ENCODE results near the gene CCDC24.

CCDC24 gene

DNA sequence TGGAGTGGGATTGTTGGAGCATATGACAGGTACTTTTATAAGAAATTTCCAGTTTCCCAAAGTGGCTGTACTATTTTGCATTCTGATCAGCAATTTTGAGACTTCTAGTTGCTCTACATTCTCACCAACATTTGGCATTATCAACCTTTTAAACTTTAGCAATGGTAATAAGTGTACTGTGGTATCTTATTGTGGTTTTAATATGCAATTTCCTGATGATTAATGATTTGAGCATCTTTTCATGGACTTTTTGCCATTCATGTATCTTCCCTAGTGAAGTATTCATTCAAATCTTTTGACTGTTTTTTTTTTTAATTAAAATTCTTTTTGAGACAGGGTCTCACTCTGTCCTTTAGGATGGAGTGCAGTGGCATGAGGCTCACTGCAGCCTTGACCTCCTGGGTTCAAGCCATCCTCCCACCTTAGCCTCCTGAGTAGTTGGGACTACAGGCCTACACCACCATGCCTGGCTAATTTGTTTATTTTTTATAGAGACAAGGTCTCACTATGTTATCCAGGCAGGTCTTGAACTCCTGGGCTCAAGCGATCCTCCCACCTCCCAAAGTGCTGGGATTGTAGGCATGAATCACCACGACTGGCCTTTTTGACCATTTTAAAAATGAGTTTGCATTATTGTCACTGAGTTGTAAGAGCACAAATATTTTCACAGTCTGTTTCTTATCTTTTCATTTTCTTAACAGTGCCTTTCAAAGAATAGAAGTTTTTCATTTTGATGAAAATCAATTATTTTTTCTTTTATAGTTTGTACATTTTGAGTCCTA is 47.7 kb downstream of the CCDC24 start:
- Histone ChIP-seq H2BK120ac (ENCODE audit: low read depth, low read length) (no peak overlapping the region), H2BK15ac (ENCODE audit: low read length) (no peak overlapping the region), H2BK12ac (ENCODE audit: low read length) (no peak overlapping the region), H2AFZ (ENCODE audit: low read length) (no peak overlapping the region), H3K9me3 (replicated peaks in 1 of 2; ENCODE audit: control insufficient read depth in 2 of 2, insufficient read depth in 1 of 2, low read depth in 1 of 2, low read length in 2 of 2) (peaks cover 0 to 1% of the 10 kb centered on the region in 2 donors), H3K27ac (replicated peaks; ENCODE audit: low read length) (no peak overlapping the region), H3K23ac (ENCODE audit: low read depth, low read length, poor library complexity) (no peak overlapping the region), H3K4me3 (ENCODE audit: low read length in 2 of 2) (no peak overlapping the region), H4K91ac (ENCODE audit: low read depth, low read length, poor library complexity) (no peak overlapping the region), H2BK5ac (ENCODE audit: low read length) (no peak overlapping the region), H2AK5ac (ENCODE audit: low read depth, low read length) (no peak overlapping the region), H3K79me1 (ENCODE audit: low read depth, low read length) (peaks cover 2% of the 10 kb centered on the region), H3K27me3 (ENCODE audit: control insufficient read depth in 3 of 3, insufficient read depth in 3 of 3, low read depth in 1 of 3, low read length in 3 of 3) (peaks cover 0 to 6% (median 0%) of the 10 kb centered on the region in 3 experiments), H3K36me3 (replicated peaks in 1 of 2; ENCODE audit: control insufficient read depth in 2 of 2, insufficient read depth in 2 of 2, low read length in 2 of 2) (no peaks in the 10 kb centered on the region), H3K9ac (ENCODE audit: low read depth, low read length, poor library complexity) (no peak overlapping the region), H3K18ac (ENCODE audit: low read length) (no peak overlapping the region), H4K8ac (ENCODE audit: low read depth, low read length) (no peak overlapping the region), H3K4ac (ENCODE audit: low read length) (no peak overlapping the region), H3K4me2 (ENCODE audit: insufficient read depth, low read length, poor library complexity, severe bottlenecking) (no peak overlapping the region), H3K4me1 (ENCODE audit: control insufficient read depth in 2 of 2, insufficient read depth in 1 of 2, low read depth in 1 of 2, low read length in 2 of 2) (peaks cover 1 to 5% of the 10 kb centered on the region in 2 donors), H3K14ac (ENCODE audit: low read length) (no peak overlapping the region)
- no CpG with 5 or more reads among the region's 2 CpGs for WGBS, 2 donors (ENCODE audit: extremely low coverage in 2 of 2, insufficient read length in 2 of 2, insufficient replicate concordance in 1 of 2)
- DNase-seq (ENCODE audit: low spot score): no peak

DNA sequence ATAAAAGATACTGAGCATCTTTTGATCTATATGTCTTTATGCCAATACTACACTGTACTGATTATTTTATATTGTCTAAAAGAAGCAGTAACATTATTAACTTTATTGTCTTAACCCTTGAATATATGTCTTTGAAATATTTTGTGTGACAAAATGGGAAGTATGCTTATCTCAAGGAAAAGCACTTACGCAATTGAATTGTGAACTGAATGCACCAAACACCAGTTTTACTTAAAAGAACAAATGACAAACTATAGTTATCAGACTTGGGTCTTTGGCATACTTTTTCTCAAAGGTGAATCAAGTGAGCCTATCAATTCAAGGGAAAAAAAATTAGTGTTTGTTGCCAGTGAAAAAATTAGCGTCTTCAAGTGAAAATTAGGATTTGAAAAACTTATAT is 49.0 kb downstream of the CCDC24 start:
- no peak overlapping the region for H4K8ac ChIP-seq (ENCODE audit: low read depth, low read length)
- no peak for DNase-seq (ENCODE audit: low spot score)
- H2BK15ac ChIP-seq (ENCODE audit: low read length): no peak overlapping the region
- no peak overlapping the region for H3K4me2 ChIP-seq (ENCODE audit: insufficient read depth, low read length, poor library complexity, severe bottlenecking)
- H2AK5ac ChIP-seq (ENCODE audit: low read depth, low read length): no peak overlapping the region
- H3K23ac ChIP-seq (ENCODE audit: low read depth, low read length, poor library complexity): no peak overlapping the region
- no peak overlapping the region for H2BK5ac ChIP-seq (ENCODE audit: low read length)
- WGBS, 2 donors (ENCODE audit: extremely low coverage in 2 of 2, insufficient read length in 2 of 2, insufficient replicate concordance in 1 of 2): no CpG with 5 or more reads among the region's 2 CpGs
- no peak overlapping the region for H3K14ac ChIP-seq (ENCODE audit: low read length)
- H2AFZ ChIP-seq (ENCODE audit: low read length): no peak overlapping the region
- H3K36me3 ChIP-seq (replicated peaks in 1 of 2; ENCODE audit: control insufficient read depth in 2 of 2, insufficient read depth in 2 of 2, low read length in 2 of 2): no peaks in the 10 kb centered on the region
- no peak overlapping the region for H2BK12ac ChIP-seq (ENCODE audit: low read length)
- H3K27ac ChIP-seq (replicated peaks; ENCODE audit: low read length): no peak overlapping the region
- H3K4me1 ChIP-seq (ENCODE audit: control insufficient read depth in 2 of 2, insufficient read depth in 1 of 2, low read depth in 1 of 2, low read length in 2 of 2): peaks cover 1 to 5% of the 10 kb centered on the region in 2 donors
- no peak overlapping the region for H3K18ac ChIP-seq (ENCODE audit: low read length)
- H3K4ac ChIP-seq (ENCODE audit: low read length): no peak overlapping the region
- peaks cover 0 to 1% of the 10 kb centered on the region in 2 donors for H3K9me3 ChIP-seq (replicated peaks in 1 of 2; ENCODE audit: control insufficient read depth in 2 of 2, insufficient read depth in 1 of 2, low read depth in 1 of 2, low read length in 2 of 2)
- H4K91ac ChIP-seq (ENCODE audit: low read depth, low read length, poor library complexity): no peak overlapping the region
- H2BK120ac ChIP-seq (ENCODE audit: low read depth, low read length): no peak overlapping the region
- H3K4me3 ChIP-seq (ENCODE audit: low read length in 2 of 2): no peak overlapping the region
- H3K79me1 ChIP-seq (ENCODE audit: low read depth, low read length): peaks cover 2% of the 10 kb centered on the region
- H3K9ac ChIP-seq (ENCODE audit: low read depth, low read length, poor library complexity): no peak overlapping the region
- H3K27me3 ChIP-seq (ENCODE audit: control insufficient read depth in 3 of 3, insufficient read depth in 3 of 3, low read depth in 1 of 3, low read length in 3 of 3): peaks cover 0 to 14% (median 0%) of the 10 kb centered on the region in 3 experiments

DNA sequence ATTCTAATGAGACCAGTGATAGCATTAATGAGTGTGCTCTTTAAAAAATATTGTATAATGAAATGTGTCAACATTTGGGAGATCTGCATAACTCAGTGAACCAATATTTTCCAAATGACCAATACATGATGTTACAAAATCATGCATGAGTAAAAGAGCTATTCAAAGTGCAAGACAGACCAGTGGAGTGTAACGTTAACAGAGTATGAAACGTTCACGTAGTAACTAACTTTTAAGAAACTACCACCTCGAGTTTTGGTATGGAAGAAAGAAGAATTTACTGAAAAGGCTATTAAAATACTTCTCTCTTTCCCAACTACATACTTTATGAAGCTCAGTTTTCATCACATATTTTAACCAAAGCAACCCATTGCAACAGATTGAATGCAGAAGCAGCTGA is 49.4 kb downstream of the CCDC24 start:
- no peak overlapping the region for H4K8ac ChIP-seq (ENCODE audit: low read depth, low read length)
- H2AFZ ChIP-seq (ENCODE audit: low read length): no peak overlapping the region
- H3K9ac ChIP-seq (ENCODE audit: low read depth, low read length, poor library complexity): no peak overlapping the region
- H3K36me3 ChIP-seq (replicated peaks in 1 of 2; ENCODE audit: control insufficient read depth in 2 of 2, insufficient read depth in 2 of 2, low read length in 2 of 2): no peaks in the 10 kb centered on the region
- no peak overlapping the region for H3K23ac ChIP-seq (ENCODE audit: low read depth, low read length, poor library complexity)
- H3K4me1 ChIP-seq (ENCODE audit: control insufficient read depth in 2 of 2, insufficient read depth in 1 of 2, low read depth in 1 of 2, low read length in 2 of 2): peaks cover 1 to 5% of the 10 kb centered on the region in 2 donors
- H3K4me3 ChIP-seq (ENCODE audit: low read length in 2 of 2): no peak overlapping the region
- H4K91ac ChIP-seq (ENCODE audit: low read depth, low read length, poor library complexity): no peak overlapping the region
- no peak overlapping the region for H3K4ac ChIP-seq (ENCODE audit: low read length)
- no CpG with 5 or more reads among the region's 4 CpGs for WGBS, 2 donors (ENCODE audit: extremely low coverage in 2 of 2, insufficient read length in 2 of 2, insufficient replicate concordance in 1 of 2)
- no peak overlapping the region for H2BK15ac ChIP-seq (ENCODE audit: low read length)
- no peak overlapping the region for H2BK120ac ChIP-seq (ENCODE audit: low read depth, low read length)
- no peak overlapping the region for H2BK12ac ChIP-seq (ENCODE audit: low read length)
- H3K79me1 ChIP-seq (ENCODE audit: low read depth, low read length): peaks cover 2% of the 10 kb centered on the region
- no peak overlapping the region for H3K27ac ChIP-seq (replicated peaks; ENCODE audit: low read length)
- peaks cover 0 to 1% of the 10 kb centered on the region in 2 donors for H3K9me3 ChIP-seq (replicated peaks in 1 of 2; ENCODE audit: control insufficient read depth in 2 of 2, insufficient read depth in 1 of 2, low read depth in 1 of 2, low read length in 2 of 2)
- no peak overlapping the region for H3K4me2 ChIP-seq (ENCODE audit: insufficient read depth, low read length, poor library complexity, severe bottlenecking)
- no peak overlapping the region for H3K14ac ChIP-seq (ENCODE audit: low read length)
- no peak overlapping the region for H2BK5ac ChIP-seq (ENCODE audit: low read length)
- no peak overlapping the region for H2AK5ac ChIP-seq (ENCODE audit: low read depth, low read length)
- no peak for DNase-seq (ENCODE audit: low spot score)
- peaks cover 0 to 13% (median 0%) of the 10 kb centered on the region in 3 experiments for H3K27me3 ChIP-seq (ENCODE audit: control insufficient read depth in 3 of 3, insufficient read depth in 3 of 3, low read depth in 1 of 3, low read length in 3 of 3)
- H3K18ac ChIP-seq (ENCODE audit: low read length): no peak overlapping the region

DNA sequence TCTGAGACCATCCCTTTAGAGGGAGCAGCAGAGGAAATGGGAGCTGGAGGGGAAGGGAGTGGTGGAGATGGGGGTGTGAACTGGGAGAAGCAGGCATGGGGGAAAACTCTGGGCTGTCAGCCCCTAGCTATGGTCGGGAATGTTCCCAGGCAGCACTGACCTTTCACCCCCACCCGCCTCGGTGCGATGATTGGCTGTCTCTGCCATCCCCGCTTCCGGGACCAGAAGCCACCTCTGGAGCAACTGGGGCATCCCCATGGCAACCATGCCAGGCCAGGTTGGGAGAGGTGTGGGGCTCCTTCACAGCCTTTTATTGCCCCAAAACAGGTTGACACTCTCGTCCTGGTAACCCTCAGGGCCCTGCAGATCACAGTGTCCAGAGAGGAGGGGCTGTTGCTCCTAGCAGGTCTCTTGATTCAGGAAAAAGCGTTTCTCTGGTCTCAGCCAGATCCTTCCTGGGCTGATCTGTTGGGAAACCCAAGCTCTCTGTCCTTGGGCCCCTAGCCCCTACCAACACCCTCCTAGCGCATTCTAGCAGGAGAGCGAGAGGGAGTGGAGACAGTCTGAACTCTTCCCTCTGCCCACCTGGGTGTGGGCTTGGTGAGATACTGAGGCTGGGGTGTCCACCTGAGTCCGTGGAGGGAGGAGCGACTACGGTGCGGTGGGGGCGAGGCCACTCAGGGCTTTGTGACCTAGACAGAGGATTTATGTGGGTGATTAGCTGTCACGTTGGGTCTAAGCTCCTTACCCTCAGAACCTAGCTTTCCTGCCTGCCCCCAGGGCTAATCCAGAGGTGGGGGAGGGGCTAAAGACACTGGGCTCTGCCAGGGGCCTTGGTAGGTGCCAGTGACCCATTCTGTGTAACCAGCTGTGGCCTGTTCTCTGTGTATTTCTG is 52.0 kb downstream of the CCDC24 start:
- H3K23ac ChIP-seq (ENCODE audit: low read depth, low read length, poor library complexity): no peak overlapping the region
- H3K14ac ChIP-seq (ENCODE audit: low read length): no peak overlapping the region
- no peaks in the 10 kb centered on the region for H3K36me3 ChIP-seq (replicated peaks in 1 of 2; ENCODE audit: control insufficient read depth in 2 of 2, insufficient read depth in 2 of 2, low read length in 2 of 2)
- H3K9ac ChIP-seq (ENCODE audit: low read depth, low read length, poor library complexity): no peak overlapping the region
- H2BK5ac ChIP-seq (ENCODE audit: low read length): no peak overlapping the region
- no peak overlapping the region for H2BK12ac ChIP-seq (ENCODE audit: low read length)
- H2BK120ac ChIP-seq (ENCODE audit: low read depth, low read length): no peak overlapping the region
- no peak overlapping the region for H2AFZ ChIP-seq (ENCODE audit: low read length)
- no peak overlapping the region for H3K4me2 ChIP-seq (ENCODE audit: insufficient read depth, low read length, poor library complexity, severe bottlenecking)
- no peak overlapping the region for H4K91ac ChIP-seq (ENCODE audit: low read depth, low read length, poor library complexity)
- no CpG with 5 or more reads among the region's 16 CpGs for WGBS, 2 donors (ENCODE audit: extremely low coverage in 2 of 2, insufficient read length in 2 of 2, insufficient replicate concordance in 1 of 2)
- peaks cover 0 to 5% of the 10 kb centered on the region in 2 donors for H3K4me1 ChIP-seq (ENCODE audit: control insufficient read depth in 2 of 2, insufficient read depth in 1 of 2, low read depth in 1 of 2, low read length in 2 of 2)
- H3K27ac ChIP-seq (replicated peaks; ENCODE audit: low read length): no peak overlapping the region
- H4K8ac ChIP-seq (ENCODE audit: low read depth, low read length): no peak overlapping the region
- H3K18ac ChIP-seq (ENCODE audit: low read length): no peak overlapping the region
- H2AK5ac ChIP-seq (ENCODE audit: low read depth, low read length): no peak overlapping the region
- no peak for DNase-seq (ENCODE audit: low spot score)
- H3K4me3 ChIP-seq (ENCODE audit: low read length in 2 of 2): no peak overlapping the region
- H2BK15ac ChIP-seq (ENCODE audit: low read length): no peak overlapping the region
- H3K9me3 ChIP-seq (replicated peaks in 1 of 2; ENCODE audit: control insufficient read depth in 2 of 2, insufficient read depth in 1 of 2, low read depth in 1 of 2, low read length in 2 of 2): no peaks in the 10 kb centered on the region
- H3K4ac ChIP-seq (ENCODE audit: low read length): no peak overlapping the region
- H3K27me3 ChIP-seq (ENCODE audit: control insufficient read depth in 3 of 3, insufficient read depth in 3 of 3, low read depth in 1 of 3, low read length in 3 of 3): peaks cover 0 to 13% (median 0%) of the 10 kb centered on the region in 3 experiments
- H3K79me1 ChIP-seq (ENCODE audit: low read depth, low read length): no peaks in the 10 kb centered on the region

Data from neuronal stem cell (in vitro differentiated cells).